Stimulated activated CD8-positive, alpha-beta memory T cell treated with anti-CD3 and anti-CD28 coated beads, Interleukin-4, amount 100 ng/mL, for 1 hour (primary cell): ENCODE results near the gene LUC7L3.

Experiments
- DNase-seq, 2 donors: peaks; one replicate each; pipeline ENCODE4 v3.0.0-alpha.2; 2020; ENCODE audit warnings: low read depth in 2 of 2, low spot score in 1 of 2

The LUC7L3 gene

GRCh38 chr17:50749245-50749644 lies 29.8 kb downstream of the LUC7L3 start:
- DNase-seq = no peak

- DNase-seq = no peak
Measured at GRCh38 chr17:50754521-50754920, 35.1 kb downstream of the LUC7L3 start.

- no peak for DNase-seq
Measured at GRCh38 chr17:50758524-50758923, 39.1 kb downstream of the LUC7L3 start.

GRCh38 chr17:50758989-50759544 lies 39.7 kb downstream of the LUC7L3 start:
- no peak for DNase-seq

GRCh38 chr17:50762177-50762576 lies 42.8 kb downstream of the LUC7L3 start:
- DNase-seq = no peak

GRCh38 chr17:50763716-50764475 lies 44.5 kb downstream of the LUC7L3 start:
- DNase-seq = no peak

- no peak for DNase-seq
Measured at GRCh38 chr17:50764734-50765149, 45.3 kb downstream of the LUC7L3 start.

- DNase-seq = no peak
Measured at GRCh38 chr17:50765454-50766221, 46.2 kb downstream of the LUC7L3 start.

GRCh38 chr17:50766222-50767023 lies 47.0 kb downstream of the LUC7L3 start:
- no peak for DNase-seq

- DNase-seq = no peak
Measured at GRCh38 chr17:50767030-50767429, 47.6 kb downstream of the LUC7L3 start.

GRCh38 chr17:50767446-50767845 lies 48.0 kb downstream of the LUC7L3 start, which contains the start of gene ANKRD40CL:
Gene ANKRD40CL, minus strand, starts transcription at chr17:50767518. Its CDS starts 605 bp downstream, at chr17:50766913.
- no peak for DNase-seq

GRCh38 chr17:50768346-50768761 lies 49.0 kb downstream of the LUC7L3 start:
- no peak for DNase-seq

- no peak for DNase-seq
Measured at GRCh38 chr17:50769884-50770283, 50.5 kb downstream of the LUC7L3 start.

GRCh38 chr17:50770346-50770745 lies 50.9 kb downstream of the LUC7L3 start:
- no peak for DNase-seq

GRCh38 chr17:50771991-50772785 lies 52.8 kb downstream of the LUC7L3 start:
- no peak for DNase-seq

- no peak for DNase-seq
Measured at GRCh38 chr17:50774225-50774803, 54.9 kb downstream of the LUC7L3 start.

GRCh38 chr17:50775926-50776325 lies 56.5 kb downstream of the LUC7L3 start:
- no peak for DNase-seq

- no peak for DNase-seq
Measured at GRCh38 chr17:50778471-50778870, 59.1 kb downstream of the LUC7L3 start.

GRCh38 chr17:50778988-50779387 lies 59.6 kb downstream of the LUC7L3 start:
- DNase-seq = no peak

- peak in 1 of 2 donors; percentile 10 for DNase-seq
Measured at GRCh38 chr17:50779747-50780353, 60.4 kb downstream of the LUC7L3 start.
